ENCODE results near the gene LOX.

Gene LOX

DNA sequence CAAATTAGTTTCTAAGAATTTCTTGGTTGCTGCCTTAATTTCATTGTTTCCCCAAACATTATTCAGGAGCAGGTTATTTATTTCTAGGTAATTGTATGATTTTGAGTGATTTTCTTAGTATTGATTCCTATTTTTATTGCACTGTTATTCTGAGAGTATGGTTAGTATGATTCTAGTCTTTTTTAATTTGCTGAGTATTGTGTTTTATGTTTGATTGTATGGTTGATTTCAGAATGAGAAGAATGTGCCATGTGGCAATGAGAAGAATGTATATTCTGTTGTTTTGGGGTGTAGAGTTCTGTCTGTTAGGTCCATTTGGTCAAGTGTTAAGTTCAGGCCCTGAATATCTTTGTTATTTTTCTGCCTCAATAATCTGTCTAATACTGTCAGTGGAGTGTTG is 27.1 kb downstream of the LOX start:
- DNase-seq: no peak

DNA sequence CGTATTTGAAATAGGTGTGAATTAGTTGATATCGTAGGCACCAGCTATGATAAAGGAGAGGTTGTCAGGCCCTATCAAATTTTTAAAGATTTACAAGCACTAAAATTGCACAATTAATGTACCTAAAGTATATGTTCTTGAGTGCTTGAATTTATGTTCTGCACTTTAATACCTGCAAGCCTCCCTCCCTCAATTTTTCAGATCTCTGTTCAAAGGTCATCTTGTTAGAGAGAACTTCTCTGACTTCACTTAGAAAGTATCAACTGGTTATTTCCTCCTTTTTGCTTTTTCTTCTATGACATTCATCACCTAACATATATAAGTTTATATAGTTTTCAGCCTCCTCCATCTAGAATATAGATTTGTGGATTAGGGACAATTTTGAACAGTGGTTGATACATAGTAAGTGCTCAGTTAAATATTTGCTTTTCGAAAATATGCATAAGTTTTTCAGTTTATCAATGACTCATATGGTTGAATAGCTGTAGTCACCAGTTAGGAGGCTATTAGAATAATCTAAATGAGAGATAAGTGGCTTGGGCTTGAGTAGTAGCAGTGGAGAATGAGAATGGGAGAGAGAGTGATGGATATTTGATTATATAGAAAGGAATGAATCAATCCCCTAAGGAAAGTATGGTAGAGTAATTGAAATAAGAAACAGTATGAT is 37.3 kb downstream of the LOX start:
- DNase-seq: no peak

DNA sequence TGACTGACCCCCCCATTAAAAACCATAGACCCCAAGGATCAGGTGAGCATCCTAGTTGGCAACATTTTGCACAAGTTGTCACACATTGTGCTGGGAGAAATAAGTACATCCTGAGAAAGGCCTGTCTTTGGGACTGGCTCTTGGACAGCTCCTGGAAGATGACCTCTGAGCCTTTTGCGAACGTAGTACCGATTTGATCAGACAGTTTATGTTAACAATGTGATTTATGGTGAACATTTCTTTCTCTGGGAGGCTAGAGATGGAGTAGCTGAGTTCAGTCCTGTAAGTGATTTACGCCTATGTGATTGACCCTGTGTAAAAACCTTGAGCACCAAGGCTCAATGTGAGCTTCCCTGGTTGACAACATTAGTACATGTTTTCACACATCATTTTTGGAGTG is 41.7 kb downstream of the LOX start:
- no peak for DNase-seq

DNA sequence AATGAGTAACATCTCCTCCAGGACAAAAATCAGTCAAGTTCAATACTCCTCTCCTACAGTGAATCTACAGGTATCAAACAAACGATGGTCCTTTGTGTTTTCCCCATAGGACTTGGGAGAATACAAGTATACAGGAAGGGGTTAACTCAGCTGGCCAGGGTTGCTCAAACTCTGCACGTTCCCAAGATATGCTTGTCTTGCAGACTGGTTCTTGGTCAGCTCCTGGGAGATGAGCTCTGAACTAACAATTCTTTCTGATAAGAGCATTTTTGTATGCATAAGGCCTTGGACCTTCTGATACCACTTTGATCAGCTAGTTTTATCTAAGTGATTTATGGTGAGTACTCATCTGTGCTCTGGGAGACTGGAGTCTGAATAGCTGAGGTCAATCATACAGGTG is 42.1 kb downstream of the LOX start:
- DNase-seq: no peak

DNA sequence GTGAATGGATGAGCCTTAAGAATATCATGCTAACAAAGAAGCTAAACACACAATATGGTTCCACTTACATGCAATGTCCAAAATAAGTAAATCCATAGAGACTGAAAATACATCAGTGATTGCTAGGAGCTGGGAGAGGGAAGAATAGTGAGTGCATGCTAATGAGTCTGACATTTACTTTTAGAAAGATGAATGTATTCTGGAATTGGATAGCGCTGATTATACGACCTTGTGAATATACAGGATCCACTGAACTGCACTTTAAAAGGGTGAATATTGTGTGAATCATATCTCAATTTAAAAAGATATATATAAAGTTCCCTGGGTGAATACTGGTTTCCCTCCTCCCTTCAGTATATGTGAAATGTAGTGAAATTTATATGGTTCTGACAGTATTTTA is 46.2 kb downstream of the LOX start:
- no peak for DNase-seq

DNA sequence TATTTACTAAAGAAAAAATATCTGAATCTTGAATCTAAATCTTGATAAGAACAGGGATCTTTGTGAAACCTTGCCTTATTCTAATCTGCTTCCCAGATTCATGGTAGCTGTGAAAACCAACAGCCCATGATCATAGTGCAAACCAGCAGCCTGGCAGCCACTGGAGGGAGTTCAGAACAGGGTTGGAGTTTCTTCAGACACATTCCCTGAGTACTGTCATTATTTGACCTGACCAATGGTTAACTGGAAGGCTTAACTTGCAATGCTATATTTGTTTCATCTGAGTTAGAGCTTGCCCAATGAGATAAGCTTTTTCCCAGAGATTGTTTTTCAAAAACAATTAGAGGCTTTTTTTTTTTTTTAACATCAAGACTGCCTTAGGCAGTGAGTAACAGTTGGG is 47.8 kb downstream of the LOX start:
- no peak for DNase-seq

DNA sequence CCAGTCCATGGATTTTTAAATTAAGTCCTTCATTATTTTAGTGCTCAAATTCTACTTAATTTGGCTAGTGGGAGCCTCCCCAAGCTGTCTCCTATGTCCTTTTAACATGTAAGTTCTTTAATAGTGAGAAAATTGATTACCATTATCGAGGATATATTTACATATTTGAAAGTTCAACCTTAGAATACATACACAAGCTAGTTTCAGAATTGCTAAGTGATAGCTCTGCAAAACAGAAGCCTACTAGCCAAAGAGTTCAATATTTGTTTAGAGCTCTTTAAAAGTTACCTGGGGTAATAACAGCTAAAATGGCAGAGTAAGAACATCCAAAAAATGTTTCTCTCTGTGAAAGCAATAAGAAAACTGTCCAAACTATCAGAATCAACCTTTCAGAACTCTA is 48.2 kb downstream of the LOX start:
- DNase-seq: no peak

DNA sequence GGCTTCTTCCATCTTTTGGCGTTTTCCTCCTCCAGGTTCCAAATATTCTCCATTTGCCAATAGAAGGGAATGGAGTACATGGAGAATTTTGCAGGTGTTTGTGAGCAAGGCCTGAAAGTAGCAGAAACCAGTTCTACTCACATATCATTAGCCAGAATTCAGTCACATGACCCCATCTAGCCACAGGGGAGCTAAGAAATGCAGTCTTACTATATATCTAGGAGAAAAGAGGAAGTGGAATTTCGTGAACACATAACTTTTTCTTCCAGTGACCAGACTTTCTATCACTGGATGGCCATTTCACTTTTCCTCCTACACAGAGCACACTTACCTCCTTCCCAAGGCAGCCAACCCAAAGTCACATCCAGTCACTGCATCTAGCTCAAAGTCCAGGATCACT is 55.1 kb downstream of the LOX start:
- DNase-seq: no peak

DNA sequence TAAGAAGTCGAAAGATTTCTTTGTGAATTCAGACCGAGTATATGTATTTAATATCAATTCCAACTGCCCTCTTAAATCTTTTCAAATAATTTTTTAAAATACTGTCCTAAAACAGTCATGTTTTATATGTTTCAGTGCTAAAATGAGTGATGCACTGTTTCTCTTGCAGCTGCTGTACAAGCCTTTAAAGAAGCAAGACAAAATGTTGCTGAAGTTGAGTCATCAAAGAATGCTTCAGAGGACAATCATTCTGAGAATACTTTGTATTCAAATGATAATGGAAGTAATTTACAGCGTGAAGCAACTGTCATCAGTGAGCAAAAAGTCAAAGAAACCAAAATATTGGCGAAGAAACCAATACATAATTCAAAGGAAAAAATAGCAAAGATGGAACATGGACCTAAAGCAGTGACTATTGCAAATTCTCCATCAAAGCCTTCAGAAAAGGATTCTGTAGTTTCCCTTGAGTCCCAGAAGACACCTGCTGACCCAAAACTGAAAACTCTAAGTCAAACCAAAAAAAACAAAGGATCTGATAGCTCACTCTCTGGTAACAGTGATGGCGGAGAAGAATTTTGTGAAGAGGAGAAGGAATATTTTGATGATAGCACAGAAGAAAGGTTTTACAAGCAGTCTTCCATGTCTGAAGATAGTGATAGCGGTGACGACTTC is 58.0 kb downstream of the LOX start:
- DNase-seq: no peak

DNA sequence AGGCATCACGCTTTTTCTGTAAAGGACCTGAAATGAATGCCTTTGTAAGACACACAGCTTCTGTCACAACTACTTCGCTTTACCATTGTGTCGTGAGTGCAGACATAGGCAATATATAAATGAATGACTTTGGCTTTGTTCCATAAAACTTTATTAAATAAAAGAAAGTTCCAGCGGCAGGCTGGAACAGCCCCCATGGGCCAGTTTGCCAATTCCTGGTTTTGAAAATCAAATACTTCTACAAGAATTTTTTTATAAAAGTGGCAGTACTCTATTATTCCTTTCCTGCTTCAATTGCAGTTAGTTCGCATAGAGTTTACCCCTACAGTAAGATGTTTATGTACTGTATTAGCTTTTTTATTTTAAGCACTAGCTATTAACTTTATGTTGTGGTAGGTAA is 62.6 kb downstream of the LOX start:
- no peak for DNase-seq

DNA sequence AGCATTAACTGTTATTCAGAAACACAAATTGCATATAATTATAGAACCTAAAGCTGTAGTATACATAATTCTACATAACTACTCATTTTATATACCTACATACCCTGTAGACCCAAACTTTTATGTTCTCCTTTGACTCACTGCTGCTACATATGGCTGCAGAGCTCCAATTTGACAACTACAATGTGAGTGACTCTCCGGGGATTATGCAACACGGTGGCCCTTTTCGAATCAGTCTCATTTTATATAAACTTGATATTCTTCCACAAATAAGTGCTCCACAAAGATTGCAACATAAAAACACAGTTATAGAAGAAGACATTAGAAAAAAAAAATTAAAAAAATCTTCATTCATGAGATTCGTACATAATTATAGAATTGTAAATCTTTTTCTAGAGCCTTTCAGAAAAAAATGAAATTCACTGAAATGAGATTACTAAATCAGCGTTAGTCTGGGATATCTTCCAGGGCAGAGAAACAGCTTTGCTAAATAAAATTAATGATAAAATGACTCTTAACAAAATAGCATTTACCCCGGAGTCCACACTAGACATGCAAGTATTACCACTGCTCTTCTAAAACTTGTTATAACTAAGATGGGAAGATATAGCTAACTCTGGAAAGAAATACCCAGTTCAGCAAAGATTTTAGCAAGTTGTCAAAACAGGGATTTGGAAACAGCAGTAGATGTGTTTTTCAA is 63.7 kb downstream of the LOX start:
- DNase-seq: no peak
